ENCODE measurements around the gene SUSD1. TPM values are rescaled to one million over a fixed set of nuclear protein-coding genes. Genes with fewer than 3 reads are reported as not detected.
A peak's percentile ranks its signal among the peaks of the same experiment; 100 is the strongest.

The SUSD1 gene
- total and polyA plus RNA-seq, 9 of the 15 experiments (the other 6 are each of a cell fraction or from before 2014, with no cell fraction given) = 10.9 to 44.4 (median 36.1) TPM

- TF ChIP-seq ZBTB11 (CRISPR knock-in tag; IDR thresholded peaks at IDR 0.05) (no peak), COPS2 (conservative IDR thresholded peaks at IDR 0.05) (no peak), SIRT6 (IDR thresholded peaks at IDR 0.05; ENCODE audit: low read depth, low read length) (no peak), ZNF354B (CRISPR knock-in tag; IDR thresholded peaks at IDR 0.05) (no peak), ESRRB (CRISPR knock-in tag; IDR thresholded peaks at IDR 0.05; ENCODE audit: borderline replicate concordance) (no peak), L3MBTL2 (IDR thresholded peaks at IDR 0.05) (peak; percentile 97), TAF15 (IDR thresholded peaks at IDR 0.05; ENCODE audit: low read depth, low read length) (no peak), YBX1 (IDR thresholded peaks at IDR 0.05) (no peak), EP400 (IDR thresholded peaks at IDR 0.05) (no peak), ZNF217 (CRISPR knock-in tag; IDR thresholded peaks at IDR 0.05) (no peak), ZNF407 (IDR thresholded peaks at IDR 0.05; ENCODE audit: low read depth) (no peak), KDM2B (CRISPR knock-in tag; IDR thresholded peaks at IDR 0.05) (no peak), GMEB1 (CRISPR knock-in tag; IDR thresholded peaks at IDR 0.05) (no peak), ZNF830 (CRISPR knock-in tag; IDR thresholded peaks at IDR 0.05) (no peak), POLR2A (conservative IDR thresholded peaks at IDR 0.05) (no peak), SMARCB1 (IDR thresholded peaks at IDR 0.05; ENCODE audit: insufficient read length, low read depth) (no peak), CREB1 (IDR thresholded peaks at IDR 0.05) (no peak), CREB1 (CRISPR knock-in tag; IDR thresholded peaks at IDR 0.05) (no peak)
Measured at GRCh38 chr9:112180387-112180881, 5.3 kb upstream of the SUSD1 start (continued).

Measured in K562 (cell line).